HG03460 (cell line): ENCODE data around the gene GABRG3.

ENCODE experiments used
- ATAC-seq: cut with Tn5 transposase; IDR thresholded peaks from one replicate; pipeline ENCODE4 v1.9.1; 2021; ENCODE audit not compliant: unreplicated experiment

GABRG3 gene

GRCh38 chr15:27237319-27237939 is 266.4 kb downstream of the GABRG3 start:
- ATAC-seq, result no peak

DNA sequence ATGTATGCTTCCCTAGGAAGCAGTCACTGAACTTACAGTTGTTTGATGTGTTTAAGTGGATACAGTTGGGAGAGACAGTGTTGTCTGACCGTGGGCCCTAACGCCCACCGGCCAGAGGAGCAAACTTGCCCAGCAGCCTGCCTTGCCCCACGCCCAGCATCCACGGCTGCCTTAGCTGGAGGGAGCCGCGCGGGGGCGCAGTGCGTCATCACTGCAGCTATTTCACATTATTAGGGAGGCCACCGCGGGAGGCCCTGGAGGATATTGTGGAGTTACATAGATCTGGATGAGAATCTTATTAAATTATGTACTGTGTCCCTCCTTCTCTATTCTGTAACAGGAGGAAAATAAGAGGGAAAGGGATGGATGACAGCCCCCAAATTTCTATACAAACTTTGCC is 267.2 kb downstream of the GABRG3 start:
- ATAC-seq, result no peak

DNA sequence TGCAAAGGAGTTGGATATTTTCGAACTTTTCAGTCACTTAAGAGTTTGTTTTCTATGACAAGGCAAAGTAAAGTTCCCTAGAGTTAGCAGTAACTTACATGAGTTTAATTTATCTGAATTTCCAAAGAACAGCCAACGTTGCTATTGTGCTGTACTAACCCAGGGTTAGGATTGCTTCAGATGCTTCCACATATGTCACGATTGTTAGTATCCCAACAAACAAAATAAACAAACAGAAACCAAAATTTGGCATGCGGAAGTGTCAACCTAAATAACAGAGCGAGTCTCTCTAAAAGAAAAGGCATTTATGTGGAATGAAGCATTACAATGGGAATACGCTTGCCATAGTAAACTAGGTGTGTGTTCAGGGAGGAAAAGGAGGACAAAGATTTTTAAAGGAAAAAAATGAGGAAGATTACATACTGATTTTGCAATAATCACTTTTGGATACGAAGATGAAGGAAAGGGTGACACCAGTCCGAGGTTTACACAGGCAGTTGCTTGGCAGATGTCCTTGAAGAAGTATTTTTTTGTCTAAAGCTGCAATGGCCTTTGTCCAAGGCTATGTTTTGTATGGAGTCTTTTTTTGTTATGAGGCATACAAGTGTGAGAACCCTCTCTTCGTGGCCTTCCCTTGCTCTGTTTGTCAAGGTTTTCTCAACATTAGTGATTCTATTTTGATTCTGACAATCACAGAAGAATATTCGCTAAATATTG is 267.9 kb downstream of the GABRG3 start:
- no peak for ATAC-seq

DNA sequence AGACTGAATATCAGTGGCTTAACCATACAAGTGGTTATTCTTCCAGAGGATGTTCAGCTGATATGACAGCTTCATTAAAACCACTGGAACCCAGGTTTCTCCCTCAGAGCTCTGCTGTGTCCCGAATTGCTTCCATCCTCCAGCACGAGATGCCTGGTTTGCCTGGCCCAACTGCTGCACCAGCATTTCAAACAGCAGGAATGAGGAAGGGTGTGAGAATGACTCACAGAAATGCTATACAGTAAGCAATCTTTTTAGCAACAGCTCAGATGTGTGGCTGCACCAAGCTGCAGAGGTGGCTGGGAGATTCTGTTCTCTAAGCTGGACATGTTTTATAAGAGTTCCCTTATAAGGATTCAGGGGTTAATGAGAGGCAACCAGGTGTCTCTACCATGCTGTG is 271.0 kb downstream of the GABRG3 start:
- ATAC-seq, result no peak

GRCh38 chr15:27244047-27244446 is 273.1 kb downstream of the GABRG3 start:
- peak; percentile 74 for ATAC-seq

DNA sequence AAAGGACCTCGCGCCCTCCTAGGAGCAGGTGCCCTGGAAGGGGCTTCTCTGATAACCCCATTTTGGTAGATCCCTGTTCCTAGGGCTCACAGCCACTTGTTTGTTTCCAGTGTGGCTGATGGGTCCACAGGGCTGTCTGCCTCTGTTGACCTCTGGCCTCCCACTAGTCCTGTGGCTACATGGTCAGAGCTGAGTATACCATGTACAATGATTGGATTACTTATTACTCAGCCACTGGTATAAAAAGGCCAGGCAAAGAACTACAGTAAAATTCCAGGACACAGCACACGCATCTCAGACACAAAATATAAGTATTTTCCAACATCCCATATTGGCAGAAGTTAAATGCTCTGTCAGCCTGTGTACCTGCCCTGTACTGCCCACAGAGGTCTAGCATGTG is 277.3 kb downstream of the GABRG3 start:
- no peak for ATAC-seq

DNA sequence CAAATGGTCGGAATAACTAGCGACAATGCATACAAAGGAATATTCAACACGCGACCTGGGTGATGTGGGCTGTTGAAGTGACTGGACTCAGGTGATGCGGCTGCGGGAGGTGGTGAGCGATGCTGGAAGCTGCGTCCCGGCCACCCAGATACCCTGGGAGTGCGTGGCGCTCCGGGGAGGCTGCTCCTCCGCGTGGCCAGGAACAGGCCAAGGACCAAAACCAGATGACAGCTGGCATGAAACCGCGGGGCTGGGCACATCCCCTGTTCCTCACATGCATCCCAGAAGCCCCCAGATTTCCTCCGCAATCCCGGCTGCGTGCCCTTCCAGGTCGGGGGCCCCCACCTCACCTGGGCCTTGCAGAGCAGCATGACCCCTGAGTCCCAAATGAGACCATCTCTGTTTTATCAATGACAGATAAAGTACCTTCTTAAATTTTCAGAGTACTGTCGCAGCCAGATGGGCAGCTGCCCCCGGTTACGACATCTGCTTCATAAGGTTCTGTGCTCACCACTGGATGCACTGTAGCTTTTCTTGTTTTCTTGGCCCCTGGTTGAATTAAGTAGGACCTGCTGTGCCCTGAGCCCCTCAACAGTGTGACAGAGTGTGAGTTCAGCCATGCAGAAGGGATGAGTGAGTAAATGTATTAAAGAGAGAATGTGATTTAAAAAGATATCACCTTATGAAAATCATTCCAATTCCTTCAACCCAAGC is 278.2 kb downstream of the GABRG3 start:
- no peak for ATAC-seq

DNA sequence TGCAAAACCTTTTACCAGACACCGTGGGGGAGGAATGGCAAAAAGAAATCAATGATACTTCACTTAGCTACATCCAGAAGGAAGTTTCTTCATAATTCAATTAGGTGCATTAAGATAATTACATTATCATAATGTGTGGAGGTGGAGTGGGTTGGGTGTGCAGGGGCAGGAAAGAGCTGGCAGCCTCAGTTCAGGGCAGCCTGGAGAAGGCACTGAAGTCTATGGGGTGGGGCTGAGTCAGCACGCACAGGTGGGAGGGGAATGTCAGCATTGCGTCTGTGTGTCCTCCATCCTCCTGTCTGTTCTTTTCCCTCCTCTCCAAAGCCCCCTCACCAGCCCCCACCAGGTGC is 278.8 kb downstream of the GABRG3 start:
- no peak for ATAC-seq

GRCh38 chr15:27250223-27250622 is 279.2 kb downstream of the GABRG3 start:
- ATAC-seq, result no peak

DNA sequence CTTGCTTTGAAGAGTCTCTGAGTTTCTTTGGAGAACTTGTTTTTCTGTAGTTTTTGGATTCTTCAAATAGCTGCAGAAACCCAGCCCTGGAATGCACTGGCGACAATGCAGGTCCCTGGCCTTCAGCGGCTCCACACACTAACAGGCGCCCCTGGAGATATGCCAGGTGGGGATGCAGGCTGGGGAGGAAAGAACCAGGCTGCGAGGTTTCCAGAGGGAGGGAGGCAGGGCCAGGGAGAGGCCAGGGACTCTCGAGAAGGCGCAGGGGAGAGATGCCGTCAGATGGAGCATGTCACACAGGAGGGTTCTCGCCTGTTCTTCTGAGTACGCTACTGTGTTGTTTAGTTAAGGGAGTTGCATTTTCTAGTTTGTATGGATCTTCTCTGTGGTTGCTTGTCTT is 283.1 kb downstream of the GABRG3 start:
- no peak for ATAC-seq

DNA sequence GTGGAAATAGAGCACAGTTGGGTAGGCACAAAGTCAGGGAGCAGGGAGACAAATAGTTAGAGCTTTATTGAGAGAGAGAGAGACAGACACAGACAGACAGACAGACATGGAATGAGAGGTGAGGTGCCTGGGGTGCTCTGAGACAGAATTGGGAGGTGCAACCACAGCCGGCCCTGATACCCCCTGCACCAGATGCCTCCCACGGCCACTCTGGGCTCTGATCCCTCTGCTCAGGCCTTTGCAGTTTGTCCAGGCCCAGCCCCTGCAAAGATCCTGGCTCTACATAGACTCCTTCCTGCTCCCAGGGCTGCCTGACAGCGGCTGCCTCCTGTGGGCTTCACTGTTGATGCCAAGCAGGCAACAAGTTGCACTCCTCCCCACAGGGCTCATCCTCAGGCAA is 283.8 kb downstream of the GABRG3 start:
- ATAC-seq, result no peak

- ATAC-seq, result no peak
These were observed 285.5 kb downstream of the GABRG3 start for GRCh38 chr15:27256446-27256845.

- ATAC-seq, result no peak
These were observed 287.3 kb downstream of the GABRG3 start for GRCh38 chr15:27258287-27258686.

- ATAC-seq, result no peak
These were observed 289.5 kb downstream of the GABRG3 start for GRCh38 chr15:27260523-27260922.

DNA sequence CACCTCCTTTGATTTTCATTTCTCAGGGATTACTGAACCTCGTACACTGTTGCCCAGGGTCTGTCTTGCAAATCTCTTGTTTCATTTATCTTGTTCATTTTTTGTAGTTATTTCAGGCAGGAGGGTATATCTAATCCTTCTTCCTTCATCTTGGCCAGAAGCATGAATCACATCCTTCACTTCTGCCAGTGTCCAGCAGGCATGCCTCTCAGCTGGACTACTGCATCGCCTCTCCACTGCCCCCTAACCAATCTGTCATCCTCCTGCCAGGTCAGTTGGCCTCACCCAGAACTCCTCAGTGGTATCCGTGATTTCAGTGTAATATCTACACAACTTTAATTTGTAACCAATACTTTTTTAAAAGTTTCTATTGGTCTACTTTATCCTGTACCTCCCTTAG is 297.9 kb downstream of the GABRG3 start:
- ATAC-seq, result no peak

- no peak for ATAC-seq
These were observed 300.3 kb downstream of the GABRG3 start for GRCh38 chr15:27271258-27271657.

- no peak for ATAC-seq
These were observed 301.4 kb downstream of the GABRG3 start for GRCh38 chr15:27272427-27272826.

- no peak for ATAC-seq
These were observed 302.5 kb downstream of the GABRG3 start for GRCh38 chr15:27273506-27273905.

- no peak for ATAC-seq
These were observed 307.8 kb downstream of the GABRG3 start for GRCh38 chr15:27278761-27279160.

- ATAC-seq, result no peak
These were observed 321.7 kb downstream of the GABRG3 start for GRCh38 chr15:27292641-27293040.

GRCh38 chr15:27293607-27294006 is 322.6 kb downstream of the GABRG3 start:
- ATAC-seq, result no peak

DNA sequence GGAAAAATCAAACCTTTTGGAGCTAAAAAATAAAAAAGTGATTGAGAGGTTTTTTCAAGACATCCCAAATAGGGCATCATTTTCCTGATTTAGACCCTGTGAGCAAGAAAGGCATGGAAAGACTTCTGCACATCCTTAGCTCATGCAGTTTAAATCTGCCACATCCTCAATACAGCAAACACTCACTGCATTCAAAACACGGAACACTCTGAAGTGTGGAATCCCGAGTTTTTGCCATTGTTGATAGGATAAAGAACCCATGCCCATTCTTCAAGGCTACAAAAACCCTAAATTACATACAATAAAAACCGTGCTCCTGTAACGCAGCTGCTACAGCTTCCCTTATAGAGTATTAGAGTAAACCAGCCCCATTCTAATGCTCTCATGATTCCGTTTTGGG is 346.8 kb downstream of the GABRG3 start:
- no peak for ATAC-seq
